ENCODE data around the gene PALM3.
"Not testable (repeated sequence)": the region's sequence is repeated elsewhere in the genome, so short reads cannot be mapped to it uniquely, and the experiment has no call there.

The PALM3 gene

DNA sequence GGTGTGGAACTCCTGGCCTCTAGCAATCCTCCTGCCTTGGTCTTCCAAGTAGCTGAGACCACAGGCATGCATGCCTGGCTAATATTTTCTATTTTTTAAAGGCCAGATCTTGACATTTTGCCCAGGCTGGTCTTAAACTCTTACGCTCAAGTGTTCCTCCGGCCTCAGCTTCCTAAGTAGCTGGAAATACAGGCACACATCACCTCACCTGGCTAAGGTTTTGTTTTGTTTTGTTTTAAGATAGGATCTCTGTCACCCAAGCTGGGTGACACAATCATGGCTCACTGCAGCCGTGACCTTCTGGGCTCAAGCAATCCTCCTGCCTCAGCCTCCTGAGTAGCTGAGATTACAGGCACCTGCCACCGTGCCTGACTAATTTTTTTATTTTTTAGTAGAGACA is 39.4 kb downstream of the PALM3 start:
- TF ChIP-seq, protein P1, sequence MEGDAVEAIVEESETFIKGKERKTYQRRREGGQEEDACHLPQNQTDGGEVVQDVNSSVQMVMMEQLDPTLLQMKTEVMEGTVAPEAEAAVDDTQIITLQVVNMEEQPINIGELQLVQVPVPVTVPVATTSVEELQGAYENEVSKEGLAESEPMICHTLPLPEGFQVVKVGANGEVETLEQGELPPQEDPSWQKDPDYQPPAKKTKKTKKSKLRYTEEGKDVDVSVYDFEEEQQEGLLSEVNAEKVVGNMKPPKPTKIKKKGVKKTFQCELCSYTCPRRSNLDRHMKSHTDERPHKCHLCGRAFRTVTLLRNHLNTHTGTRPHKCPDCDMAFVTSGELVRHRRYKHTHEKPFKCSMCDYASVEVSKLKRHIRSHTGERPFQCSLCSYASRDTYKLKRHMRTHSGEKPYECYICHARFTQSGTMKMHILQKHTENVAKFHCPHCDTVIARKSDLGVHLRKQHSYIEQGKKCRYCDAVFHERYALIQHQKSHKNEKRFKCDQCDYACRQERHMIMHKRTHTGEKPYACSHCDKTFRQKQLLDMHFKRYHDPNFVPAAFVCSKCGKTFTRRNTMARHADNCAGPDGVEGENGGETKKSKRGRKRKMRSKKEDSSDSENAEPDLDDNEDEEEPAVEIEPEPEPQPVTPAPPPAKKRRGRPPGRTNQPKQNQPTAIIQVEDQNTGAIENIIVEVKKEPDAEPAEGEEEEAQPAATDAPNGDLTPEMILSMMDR (conservative IDR thresholded peaks at IDR 0.05), result no peak
- no peak for TF ChIP-seq ZFX (IDR thresholded peaks at IDR 0.05)
- H3K27ac ChIP-seq, result no peak overlapping the region

DNA sequence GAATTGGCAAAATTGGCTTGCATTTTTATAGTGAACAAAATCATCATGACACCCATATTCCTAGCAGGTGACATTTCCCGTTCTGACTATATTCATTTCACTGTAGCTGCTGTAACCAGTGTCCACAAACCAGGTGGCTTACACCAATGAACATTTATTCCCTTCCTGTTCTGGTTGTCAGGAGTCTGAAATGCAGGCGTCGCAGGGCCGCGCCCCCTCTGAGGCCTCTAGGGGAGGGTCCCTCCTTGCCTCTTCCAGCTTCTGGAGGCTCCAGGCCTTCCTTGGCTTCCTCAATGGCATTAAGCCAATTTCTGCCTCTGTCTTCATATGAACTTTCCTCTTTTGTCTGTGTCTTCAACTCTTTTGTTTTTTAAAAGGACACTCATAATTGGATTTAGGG is 40.4 kb downstream of the PALM3 start:
- no peak for TF ChIP-seq ZFX (IDR thresholded peaks at IDR 0.05)
- TF ChIP-seq, protein P1 (conservative IDR thresholded peaks at IDR 0.05), result no peak
- H3K27ac ChIP-seq, result no peak overlapping the region

DNA sequence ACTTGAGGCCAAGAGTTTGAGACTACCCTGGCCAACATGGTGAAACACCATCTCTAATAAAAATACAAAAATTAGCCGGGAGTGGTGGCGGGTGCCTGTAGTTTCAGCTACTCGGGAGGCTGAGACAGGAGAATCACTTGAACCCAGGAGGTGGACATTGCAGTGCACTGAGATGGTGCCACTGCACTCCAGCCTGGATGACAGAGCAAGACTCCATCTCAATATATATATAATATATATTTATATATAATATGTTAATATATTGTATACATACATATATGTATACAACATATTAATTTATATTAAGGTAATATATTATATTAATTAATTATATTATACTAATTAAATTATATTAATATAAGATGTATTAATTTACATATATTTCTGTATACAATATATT is 42.1 kb downstream of the PALM3 start:
- H3K27ac ChIP-seq, result not testable (repeated sequence)

DNA sequence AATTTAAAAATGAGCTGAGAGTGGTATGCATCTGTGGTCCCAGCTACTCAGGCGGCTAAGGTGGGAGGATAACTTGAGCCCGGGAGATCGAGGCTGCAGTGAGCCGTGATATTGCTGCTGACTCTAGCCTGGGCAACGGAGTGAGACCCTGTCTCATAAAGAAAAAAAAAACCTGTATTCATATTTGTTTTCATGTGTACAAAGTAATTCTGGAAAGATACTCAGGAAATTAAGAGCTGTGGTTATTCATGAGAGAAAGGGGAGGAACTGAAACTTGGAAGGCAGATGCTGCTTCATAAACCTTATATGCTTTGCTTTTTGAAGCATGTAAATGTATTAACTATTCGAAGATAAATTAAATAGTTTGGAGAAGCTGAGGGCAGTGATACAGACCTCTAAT is 42.8 kb downstream of the PALM3 start:
- no peak overlapping the region for H3K27ac ChIP-seq
- TF ChIP-seq, protein P1 (conservative IDR thresholded peaks at IDR 0.05), result no peak
- no peak for TF ChIP-seq ZFX (IDR thresholded peaks at IDR 0.05)

DNA sequence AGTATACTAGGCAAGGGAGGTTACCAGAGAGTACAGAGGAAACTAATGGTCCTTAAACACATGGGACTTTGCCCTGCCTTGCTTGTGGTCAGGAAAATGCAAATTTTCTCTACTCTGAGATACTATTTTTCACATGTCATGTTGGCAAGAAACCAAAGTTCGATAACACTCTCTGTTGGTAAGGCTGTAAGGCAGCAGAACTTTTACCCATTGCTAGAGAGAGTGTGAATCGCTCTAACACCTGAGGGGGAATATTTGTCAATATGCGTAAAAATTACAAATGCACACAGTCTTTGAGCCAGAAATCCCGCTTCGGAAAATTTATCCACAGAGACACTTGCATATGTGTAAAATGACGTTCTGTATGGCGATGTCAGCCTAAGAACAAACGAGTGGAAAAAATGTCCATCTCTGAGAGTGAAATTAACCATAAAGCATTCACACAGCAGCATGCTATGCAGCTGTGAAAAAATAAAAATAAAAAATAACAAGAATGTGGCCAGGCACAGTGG is 46.3 kb downstream of the PALM3 start:
- no peak for TF ChIP-seq ZFX (IDR thresholded peaks at IDR 0.05)
- TF ChIP-seq, protein P1 (conservative IDR thresholded peaks at IDR 0.05), result no peak
- H3K27ac ChIP-seq, result no peak overlapping the region

DNA sequence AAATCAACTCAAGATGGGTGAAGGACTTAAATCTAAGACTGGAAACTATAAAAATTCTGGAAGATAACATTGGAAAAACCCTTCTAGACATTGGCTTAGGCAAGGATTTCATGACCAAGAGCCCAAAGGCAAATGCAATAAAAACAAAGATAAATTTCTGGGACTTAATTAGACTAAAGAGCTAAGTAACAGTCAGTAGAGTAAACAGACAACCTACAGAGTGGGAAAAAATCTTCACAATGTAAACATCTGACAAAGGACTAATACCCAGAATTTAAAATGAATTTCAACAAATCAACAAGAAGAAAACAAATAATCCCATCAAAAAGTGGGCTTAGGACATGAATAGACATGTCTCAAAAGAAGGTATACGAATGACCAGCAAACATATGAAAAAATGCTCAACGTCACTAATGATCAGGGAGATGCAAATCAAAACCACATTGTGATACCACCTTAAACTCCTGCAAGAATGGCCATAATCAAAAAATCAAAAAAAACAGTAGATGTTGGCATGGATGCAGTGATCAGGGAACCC is 49.4 kb downstream of the PALM3 start:
- TF ChIP-seq ZFX (IDR thresholded peaks at IDR 0.05), result no peak
- TF ChIP-seq, protein P1 (conservative IDR thresholded peaks at IDR 0.05), result no peak
- H3K27ac ChIP-seq, result no peak overlapping the region

DNA sequence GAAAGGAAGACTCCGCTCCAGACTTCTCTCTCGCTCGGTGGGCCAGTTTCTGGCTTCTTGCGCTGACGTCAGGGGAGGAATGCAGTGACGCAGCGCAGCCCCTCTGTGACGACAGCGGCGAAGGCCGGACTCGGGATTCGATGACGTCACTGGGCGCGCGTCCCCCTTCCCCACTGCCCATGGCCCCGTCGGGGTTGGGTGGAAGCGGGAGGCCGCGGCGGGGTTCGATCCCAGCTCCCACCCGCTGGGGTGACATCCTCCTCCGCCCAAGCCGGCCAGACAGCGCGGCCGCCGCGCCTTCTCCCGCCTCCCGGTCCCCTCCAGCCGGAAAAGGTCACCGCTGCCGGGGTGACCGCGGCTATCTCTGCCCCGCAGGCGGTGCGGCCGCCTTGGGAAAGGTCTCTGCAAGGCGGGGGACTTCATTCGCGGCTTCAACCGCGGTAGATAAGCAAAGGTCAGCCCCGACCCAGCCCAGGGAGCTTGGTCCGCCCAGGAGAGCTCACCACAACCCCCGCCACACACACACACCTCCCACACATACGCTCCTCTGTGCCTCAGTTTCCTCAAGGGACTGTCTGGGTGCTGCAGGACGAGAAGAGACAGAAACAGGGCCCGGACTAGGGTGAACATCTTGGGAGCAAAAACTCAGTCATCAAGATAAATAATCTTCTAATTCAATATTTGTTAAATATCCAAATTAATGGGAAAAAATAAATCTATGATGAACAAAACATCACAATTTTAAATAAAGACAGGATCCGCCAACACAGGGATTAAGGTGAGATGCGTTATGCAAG is 54.9 kb downstream of the PALM3 start:
- peak overlapping the region; percentile 91 for H3K27ac ChIP-seq
- TF ChIP-seq ZFX (IDR thresholded peaks at IDR 0.05), result peak; percentile 82; the same call in 1 of the 2 replicates
- TF ChIP-seq, protein P1 (conservative IDR thresholded peaks at IDR 0.05), result no peak

Data from C4-2B (cell line).